DOHH2 (cell line): ENCODE measurements around the gene RAMP3.

Source experiments
- H3F3A ChIP-seq: fragments of 200-600 bp; sonication (generic), shearing (Covaris generic); 2 replicates; pipeline ENCODE4 v1.6.0; 2016; ENCODE audit warnings: antibody characterized with exemption, mild to moderate bottlenecking; ENCODE audit not compliant: control insufficient read depth, insufficient read depth
- H3K27ac ChIP-seq: fragments of 200-600 bp; sonication (generic); 2 replicates; pipeline ENCODE4 v1.5.1; 2014; ENCODE audit warnings: low read depth, mild to moderate bottlenecking, low read length, moderate library complexity
- H3K27me3 ChIP-seq: fragments of 200-600 bp; sonication (generic); 2 replicates; pipeline ENCODE4 v1.6.1; 2014; ENCODE audit warnings: mild to moderate bottlenecking, low read length, mixed read lengths; ENCODE audit not compliant: control insufficient read depth
- H3K36me3 ChIP-seq: fragments of 200-600 bp; sonication (generic); 2 replicates; pipeline ENCODE4 v1.6.1; 2014; ENCODE audit warnings: mild to moderate bottlenecking, low read length, moderate library complexity, mixed read lengths; ENCODE audit not compliant: control insufficient read depth
- H3K4me1 ChIP-seq: fragments of 200-600 bp; sonication (generic); 2 replicates; pipeline ENCODE4 v1.6.1; 2014; ENCODE audit warnings: mild to moderate bottlenecking, low read length, mixed read lengths; ENCODE audit not compliant: control insufficient read depth
- H3K4me2 ChIP-seq: fragments of 200-600 bp; sonication (generic); 2 replicates; pipeline ENCODE4 v1.6.0; 2014; ENCODE audit warnings: mild to moderate bottlenecking, low read length, moderate library complexity
- H3K4me3 ChIP-seq: fragments of 200-600 bp; sonication (generic); 2 replicates; pipeline ENCODE4 v1.5.1; 2014; ENCODE audit warnings: mild to moderate bottlenecking, low read length, mixed read lengths
- H3K79me2 ChIP-seq: fragments of 200-600 bp; sonication (generic); 2 replicates; pipeline ENCODE4 v1.6.1; 2014; ENCODE audit warnings: mild to moderate bottlenecking, low read length, mixed read lengths; ENCODE audit not compliant: control insufficient read depth
- H3K9me2 ChIP-seq: fragments of 200-600 bp; sonication (generic); replicated peaks from 2 replicates; pipeline ENCODE4 v1.6.1; 2014; ENCODE audit warnings: mild to moderate bottlenecking, low read length, mixed read lengths; ENCODE audit not compliant: control insufficient read depth
- H3K9me3 ChIP-seq: fragments of 200-600 bp; sonication (generic); 2 replicates; pipeline ENCODE4 v1.6.1; 2014; ENCODE audit warnings: antibody characterized with exemption, low read length, mixed read lengths; ENCODE audit not compliant: control insufficient read depth, insufficient read depth
- H4K20me1 ChIP-seq: fragments of 200-600 bp; sonication (generic); 2 replicates; pipeline ENCODE4 v1.6.0; 2014; ENCODE audit warnings: low read depth, mild to moderate bottlenecking, antibody characterized with exemption, low read length, moderate library complexity; ENCODE audit not compliant: control insufficient read depth, insufficient read depth
- EZH2phosphoT487 ChIP-seq: fragments of 200-600 bp; sonication (generic); IDR thresholded peaks from 2 replicates; pipeline ENCODE4 v1.6.1; 2017; ENCODE audit warnings: borderline replicate concordance, mild to moderate bottlenecking, antibody characterized with exemption, low read length, moderate library complexity, mixed read lengths
- TF ChIP-seq, protein P1 (sequence below): fragments of 200-600 bp; sonication (generic); IDR thresholded peaks from one replicate; pipeline ENCODE4 v1.5.1; 2014; ENCODE audit warnings: antibody characterized with exemption, mild to moderate bottlenecking, low read depth, low read length; ENCODE audit not compliant: poor library complexity, severe bottlenecking

The RAMP3 gene

GRCh38 chr7:45181286-45181960 is 23.8 kb downstream of the RAMP3 start:
- no peaks in the 10 kb centered on the region for H3K79me2 ChIP-seq
- H3F3A ChIP-seq = no peaks in the 10 kb centered on the region
- H3K9me3 ChIP-seq = no peaks in the 10 kb centered on the region
- H3K9me2 ChIP-seq = no peaks in the 10 kb centered on the region
- H3K4me2 ChIP-seq = no peak overlapping the region
- no peaks in the 10 kb centered on the region for H3K4me1 ChIP-seq
- no peak for TF ChIP-seq EZH2phosphoT487
- TF ChIP-seq, protein P1, sequence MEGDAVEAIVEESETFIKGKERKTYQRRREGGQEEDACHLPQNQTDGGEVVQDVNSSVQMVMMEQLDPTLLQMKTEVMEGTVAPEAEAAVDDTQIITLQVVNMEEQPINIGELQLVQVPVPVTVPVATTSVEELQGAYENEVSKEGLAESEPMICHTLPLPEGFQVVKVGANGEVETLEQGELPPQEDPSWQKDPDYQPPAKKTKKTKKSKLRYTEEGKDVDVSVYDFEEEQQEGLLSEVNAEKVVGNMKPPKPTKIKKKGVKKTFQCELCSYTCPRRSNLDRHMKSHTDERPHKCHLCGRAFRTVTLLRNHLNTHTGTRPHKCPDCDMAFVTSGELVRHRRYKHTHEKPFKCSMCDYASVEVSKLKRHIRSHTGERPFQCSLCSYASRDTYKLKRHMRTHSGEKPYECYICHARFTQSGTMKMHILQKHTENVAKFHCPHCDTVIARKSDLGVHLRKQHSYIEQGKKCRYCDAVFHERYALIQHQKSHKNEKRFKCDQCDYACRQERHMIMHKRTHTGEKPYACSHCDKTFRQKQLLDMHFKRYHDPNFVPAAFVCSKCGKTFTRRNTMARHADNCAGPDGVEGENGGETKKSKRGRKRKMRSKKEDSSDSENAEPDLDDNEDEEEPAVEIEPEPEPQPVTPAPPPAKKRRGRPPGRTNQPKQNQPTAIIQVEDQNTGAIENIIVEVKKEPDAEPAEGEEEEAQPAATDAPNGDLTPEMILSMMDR = no peak
- no peak overlapping the region for H3K27ac ChIP-seq
- no peaks in the 10 kb centered on the region for H4K20me1 ChIP-seq
- no peaks in the 10 kb centered on the region for H3K36me3 ChIP-seq
- H3K4me3 ChIP-seq = no peak overlapping the region
- H3K27me3 ChIP-seq = no peaks in the 10 kb centered on the region; the same call in 1 of the 2 replicates

GRCh38 chr7:45181991-45182855 is 24.6 kb downstream of the RAMP3 start:
- no peak overlapping the region for H3K4me3 ChIP-seq
- no peaks in the 10 kb centered on the region for H4K20me1 ChIP-seq
- no peaks in the 10 kb centered on the region for H3K79me2 ChIP-seq
- no peaks in the 10 kb centered on the region for H3K9me3 ChIP-seq
- no peak for TF ChIP-seq EZH2phosphoT487
- TF ChIP-seq, protein P1 = no peak
- no peaks in the 10 kb centered on the region for H3F3A ChIP-seq
- H3K4me2 ChIP-seq = no peak overlapping the region
- no peak overlapping the region for H3K27ac ChIP-seq
- H3K9me2 ChIP-seq = no peaks in the 10 kb centered on the region
- H3K4me1 ChIP-seq = no peaks in the 10 kb centered on the region
- H3K36me3 ChIP-seq = no peaks in the 10 kb centered on the region
- peaks cover 2% of the 10 kb centered on the region; the same call in 1 of the 2 replicates for H3K27me3 ChIP-seq

DNA sequence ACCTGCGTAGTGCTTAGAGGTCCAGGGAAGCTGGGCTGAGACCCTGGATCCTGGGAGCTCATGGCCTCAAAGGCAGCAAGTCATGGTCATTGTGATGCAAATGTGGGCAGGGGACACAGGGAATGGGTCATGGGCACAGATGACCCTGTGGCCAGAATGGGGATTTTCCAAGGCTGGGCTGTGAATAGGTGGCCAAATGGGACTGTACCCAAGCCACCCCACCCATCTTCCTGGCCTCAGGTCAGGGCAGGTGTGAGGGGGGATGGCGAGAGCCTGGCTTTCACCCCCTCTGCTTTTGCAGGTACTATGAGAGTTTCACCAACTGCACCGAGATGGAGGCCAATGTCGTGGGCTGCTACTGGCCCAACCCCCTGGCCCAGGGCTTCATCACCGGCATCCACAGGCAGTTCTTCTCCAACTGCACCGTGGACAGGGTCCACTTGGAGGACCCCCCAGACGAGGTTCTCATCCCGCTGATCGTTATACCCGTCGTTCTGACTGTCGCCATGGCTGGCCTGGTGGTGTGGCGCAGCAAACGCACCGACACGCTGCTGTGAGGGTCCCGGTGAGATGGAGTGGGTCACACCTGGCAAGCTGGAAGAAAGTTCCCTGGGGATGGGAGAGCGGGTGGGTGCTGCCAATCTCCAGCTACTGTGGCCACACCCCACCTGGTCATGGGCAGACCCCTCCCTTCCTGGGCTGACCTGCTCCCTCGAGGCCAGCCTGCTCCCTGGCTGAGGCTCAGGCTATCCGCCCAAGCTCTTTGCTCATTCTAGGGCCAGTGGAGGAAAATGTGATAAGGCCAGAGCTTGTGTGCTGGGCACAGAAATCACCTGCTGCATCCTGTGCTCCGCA is 25.5 kb downstream of the RAMP3 start:
- Histone ChIP-seq H3F3A (no peaks in the 10 kb centered on the region), H3K9me2 (no peaks in the 10 kb centered on the region), H4K20me1 (no peaks in the 10 kb centered on the region), H3K4me1 (no peaks in the 10 kb centered on the region), H3K4me2 (no peak overlapping the region), H3K27ac (no peak overlapping the region), H3K27me3 (peaks cover 8% of the 10 kb centered on the region), H3K4me3 (no peak overlapping the region), H3K36me3 (no peaks in the 10 kb centered on the region), H3K9me3 (no peaks in the 10 kb centered on the region), H3K79me2 (no peaks in the 10 kb centered on the region)
- TF ChIP-seq, protein P1 = no peak
- no peak for TF ChIP-seq EZH2phosphoT487
